Measurements from ENCODE around the gene KDM8.

- TF ChIP-seq POLR2A (IDR thresholded peaks at IDR 0.05; ENCODE audit: low read depth, low read length) (no peak), POU2F2 (IDR thresholded peaks at IDR 0.05; ENCODE audit: low read depth, low read length) (no peak), SPI1 (IDR thresholded peaks at IDR 0.05; ENCODE audit: low read depth, low read length) (no peak), POLR2AphosphoS5 (IDR thresholded peaks at IDR 0.05; ENCODE audit: low read depth, low read length) (no peak), TAF1 (IDR thresholded peaks at IDR 0.05; ENCODE audit: low read depth, low read length) (no peak)
Observed at GRCh38 chr16:27177031-27177774, 26.1 kb upstream of the KDM8 start.
